Thoracic aorta (tissue), 2 donors: Measurements from ENCODE around the gene SPO11. TPM values are rescaled to one million over a fixed set of nuclear protein-coding genes. Genes with fewer than 3 reads are reported as not detected.

Experiments
- ATAC-seq: fragments of 150-250 bp; one replicate; pipeline ENCODE4 v1.8.0; 2017; ENCODE audit warnings: low read depth; ENCODE audit not compliant: insufficient number of reproducible peaks, low FRiP score
- DNase-seq: peaks from one replicate; pipeline ENCODE4 v3.0.0-alpha.2; 2020; ENCODE audit warnings: low spot score
- H3K27ac ChIP-seq, 2 donors: fragments of 200-600 bp; sonication (generic); 1 replicate in 1 of 2; 2 replicates in 1 of 2; pipeline ENCODE4 v1.5.1; 2016; ENCODE audit warnings: mild to moderate bottlenecking in 2 of 2, moderate library complexity in 2 of 2
- H3K27me3 ChIP-seq: fragments of 200-600 bp; sonication (generic); replicated peaks from 2 replicates; pipeline ENCODE4 v1.6.0; 2016; ENCODE audit warnings: mild to moderate bottlenecking; ENCODE audit not compliant: insufficient read depth
- H3K36me3 ChIP-seq: fragments of 200-600 bp; sonication (generic); one replicate; pipeline ENCODE4 v1.5.1; 2016
- H3K4me1 ChIP-seq, 2 donors: fragments of 200-600 bp; sonication (generic); 1 replicate in 1 of 2; 2 replicates in 1 of 2; pipeline versions ENCODE4 v1.5.1 to v1.6.0; 2016; ENCODE audit warnings: low read depth in 2 of 2, mild to moderate bottlenecking in 1 of 2; ENCODE audit not compliant: control insufficient read depth in 1 of 2
- H3K4me3 ChIP-seq: fragments of 200-600 bp; sonication (generic); 2 replicates; pipeline ENCODE4 v1.5.1; 2016; ENCODE audit warnings: mild to moderate bottlenecking
- H3K9me3 ChIP-seq: fragments of 200-600 bp; sonication (generic); 2 replicates; pipeline ENCODE4 v1.5.1; 2016
- total RNA-seq, 2 donors: library from RNA; depleted of rRNA; stranded (reverse); fragments of >200 nt; gene quantifications; one replicate each; pipeline versions ENCODE4 v1.1.0 to v1.2.3, GENCODE V29; 2016
- TF ChIP-seq, protein P1 (sequence below): fragments of 200-600 bp; sonication (generic); IDR thresholded peaks from one replicate; pipeline ENCODE4 v1.5.1; 2019; ENCODE audit warnings: antibody characterized with exemption

Gene SPO11
- total RNA-seq, 2 donors from 2014 or later: not detected

- no peaks in the 10 kb centered on the region for H3K36me3 ChIP-seq
- no peak overlapping the region for H3K27ac ChIP-seq
- H3K4me3 ChIP-seq: no peak overlapping the region
- TF ChIP-seq, protein P1, sequence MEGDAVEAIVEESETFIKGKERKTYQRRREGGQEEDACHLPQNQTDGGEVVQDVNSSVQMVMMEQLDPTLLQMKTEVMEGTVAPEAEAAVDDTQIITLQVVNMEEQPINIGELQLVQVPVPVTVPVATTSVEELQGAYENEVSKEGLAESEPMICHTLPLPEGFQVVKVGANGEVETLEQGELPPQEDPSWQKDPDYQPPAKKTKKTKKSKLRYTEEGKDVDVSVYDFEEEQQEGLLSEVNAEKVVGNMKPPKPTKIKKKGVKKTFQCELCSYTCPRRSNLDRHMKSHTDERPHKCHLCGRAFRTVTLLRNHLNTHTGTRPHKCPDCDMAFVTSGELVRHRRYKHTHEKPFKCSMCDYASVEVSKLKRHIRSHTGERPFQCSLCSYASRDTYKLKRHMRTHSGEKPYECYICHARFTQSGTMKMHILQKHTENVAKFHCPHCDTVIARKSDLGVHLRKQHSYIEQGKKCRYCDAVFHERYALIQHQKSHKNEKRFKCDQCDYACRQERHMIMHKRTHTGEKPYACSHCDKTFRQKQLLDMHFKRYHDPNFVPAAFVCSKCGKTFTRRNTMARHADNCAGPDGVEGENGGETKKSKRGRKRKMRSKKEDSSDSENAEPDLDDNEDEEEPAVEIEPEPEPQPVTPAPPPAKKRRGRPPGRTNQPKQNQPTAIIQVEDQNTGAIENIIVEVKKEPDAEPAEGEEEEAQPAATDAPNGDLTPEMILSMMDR: no peak
- ATAC-seq: no peak
- no peak for DNase-seq
- H3K4me1 ChIP-seq: peaks cover 6 to 7% of the 10 kb centered on the region in 2 donors
- no peaks in the 10 kb centered on the region for H3K27me3 ChIP-seq
- no peaks in the 10 kb centered on the region for H3K9me3 ChIP-seq
Observed at GRCh38 chr20:57384953-57385761, 55.6 kb downstream of the SPO11 start.

- Histone ChIP-seq H3K4me3 (no peak overlapping the region), H3K4me1 (peaks cover 6 to 7% of the 10 kb centered on the region in 2 donors), H3K36me3 (no peaks in the 10 kb centered on the region), H3K27ac (no peak overlapping the region), H3K27me3 (no peaks in the 10 kb centered on the region), H3K9me3 (no peaks in the 10 kb centered on the region)
- TF ChIP-seq, protein P1: no peak
- ATAC-seq: no peak
- DNase-seq: no peak
Observed at GRCh38 chr20:57385940-57386339, 56.3 kb downstream of the SPO11 start.

GRCh38 chr20:57386762-57387161 lies 57.2 kb downstream of the SPO11 start:
- DNase-seq (no peak), ATAC-seq (no peak)
- no peaks in the 10 kb centered on the region for H3K9me3 ChIP-seq
- no peak overlapping the region for H3K27ac ChIP-seq
- H3K4me1 ChIP-seq: peaks cover 6 to 7% of the 10 kb centered on the region in 2 donors
- H3K4me3 ChIP-seq: no peak overlapping the region
- no peaks in the 10 kb centered on the region for H3K27me3 ChIP-seq
- no peaks in the 10 kb centered on the region for H3K36me3 ChIP-seq
- TF ChIP-seq, protein P1: no peak

DNA sequence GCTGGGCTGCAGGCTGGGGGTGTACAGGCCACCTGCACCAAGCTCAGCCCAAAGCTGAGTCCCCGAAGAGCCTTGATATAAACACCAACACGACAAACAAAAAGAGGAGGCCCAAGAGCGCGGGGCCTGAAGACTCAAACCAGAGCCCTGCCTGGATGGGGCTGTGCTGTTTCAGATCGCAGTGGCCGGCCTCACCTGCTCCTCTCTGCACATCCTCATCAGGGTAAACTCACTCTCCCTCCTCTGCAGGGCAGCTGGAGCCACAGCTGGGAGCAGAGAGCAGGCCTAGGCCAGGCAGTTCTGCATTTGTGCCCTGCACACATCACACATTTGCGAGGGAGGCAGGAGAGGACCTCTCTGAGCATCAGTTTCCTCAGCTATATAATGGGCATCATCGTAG lies 57.9 kb downstream of the SPO11 start:
- no peak overlapping the region for H3K4me3 ChIP-seq
- H3K27me3 ChIP-seq: no peaks in the 10 kb centered on the region
- DNase-seq: no peak
- no peak for ATAC-seq
- H3K36me3 ChIP-seq: no peaks in the 10 kb centered on the region
- no peaks in the 10 kb centered on the region for H3K9me3 ChIP-seq
- H3K4me1 ChIP-seq: peaks cover 7 to 11% of the 10 kb centered on the region in 2 donors
- no peak overlapping the region for H3K27ac ChIP-seq
- TF ChIP-seq, protein P1: no peak

GRCh38 chr20:57387945-57388371 lies 58.4 kb downstream of the SPO11 start:
- H3K9me3 ChIP-seq: no peaks in the 10 kb centered on the region
- no peak overlapping the region for H3K4me3 ChIP-seq
- peaks cover 7 to 16% of the 10 kb centered on the region in 2 donors for H3K4me1 ChIP-seq
- H3K27ac ChIP-seq: no peak overlapping the region
- TF ChIP-seq, protein P1: no peak
- no peaks in the 10 kb centered on the region for H3K36me3 ChIP-seq
- DNase-seq (no peak), ATAC-seq (no peak)
- H3K27me3 ChIP-seq: no peaks in the 10 kb centered on the region
